SK-N-SH treated with all-trans-retinoic acid at 6 μM for 48 hours (cell line): ENCODE data around the gene NCKAP5.

Source experiments
- ATAC-seq: fragments of 200-7000 bp; cut with Tn5 transposase; 3 replicates; pipeline ENCODE4 v1.9.1; 2020; ENCODE audit warnings: mild to moderate bottlenecking, moderate library complexity
- ARNTL ChIP-seq: fragments of 450-650 bp; formaldehyde crosslinking; IDR thresholded peaks from 2 replicates; pipeline ENCODE4 v1.5.0; 2020; ENCODE audit warnings: low read depth, mild to moderate bottlenecking, moderate library complexity, borderline replicate concordance
- BACH2 ChIP-seq: fragments of 250-450 bp; sonication (Bioruptor Pico); IDR thresholded peaks from 2 replicates; pipeline ENCODE4 v1.9.0; 2021; ENCODE audit warnings: mild to moderate bottlenecking, borderline replicate concordance
- CSDC2 ChIP-seq: fragments of 250-450 bp; sonication (Bioruptor Pico); IDR thresholded peaks from 2 replicates; pipeline ENCODE4 v1.5.0; 2020; ENCODE audit warnings: mild to moderate bottlenecking, moderate library complexity
- ESRRG ChIP-seq: fragments of 250-450 bp; sonication (Bioruptor Pico); IDR thresholded peaks from 2 replicates; pipeline ENCODE4 v1.6.1; 2021; ENCODE audit warnings: mild to moderate bottlenecking
- GLIS3 ChIP-seq: fragments of 250-450 bp; sonication (Bioruptor Pico); IDR thresholded peaks from 2 replicates; pipeline ENCODE4 v1.5.0; 2020; ENCODE audit warnings: mild to moderate bottlenecking, moderate library complexity
- ISL1 ChIP-seq: fragments of 250-450 bp; sonication (Bioruptor Pico); IDR thresholded peaks from 2 replicates; pipeline ENCODE4 v2.1.2; 2022; ENCODE audit warnings: mild to moderate bottlenecking, moderate library complexity
- OSR1 ChIP-seq: fragments of 250-450 bp; sonication (Bioruptor Pico); IDR thresholded peaks from 2 replicates; pipeline ENCODE4 v1.8.0; 2022; ENCODE audit warnings: moderate library complexity, mild to moderate bottlenecking, inconsistent platforms
- PPARA ChIP-seq: fragments of 250-450 bp; sonication (Bioruptor Pico); IDR thresholded peaks from 2 replicates; pipeline ENCODE4 v1.5.0; 2020; ENCODE audit warnings: mild to moderate bottlenecking, borderline replicate concordance
- RARB ChIP-seq: fragments of 250-450 bp; sonication (Bioruptor Pico); IDR thresholded peaks from 2 replicates; pipeline ENCODE4 v1.8.0; 2021; ENCODE audit warnings: mild to moderate bottlenecking, moderate library complexity
- SNAI2 ChIP-seq: fragments of 250-450 bp; sonication (Bioruptor Pico); IDR thresholded peaks from 2 replicates; pipeline ENCODE4 v1.5.0; 2020; ENCODE audit warnings: mild to moderate bottlenecking, moderate library complexity
- TCF4 ChIP-seq: fragments of 250-450 bp; sonication (Bioruptor Pico); IDR thresholded peaks from 2 replicates; pipeline ENCODE4 v1.8.0; 2021; ENCODE audit warnings: mild to moderate bottlenecking, moderate library complexity, borderline replicate concordance
- TOX ChIP-seq: fragments of 250-450 bp; sonication (Bioruptor Pico); IDR thresholded peaks from 2 replicates; pipeline ENCODE4 v1.8.0; 2021; ENCODE audit warnings: mild to moderate bottlenecking, moderate library complexity, borderline replicate concordance
- ZC3H10 ChIP-seq: fragments of 250-450 bp; sonication (Bioruptor Pico); IDR thresholded peaks from 2 replicates; pipeline ENCODE4 v1.5.1; 2021; ENCODE audit warnings: mild to moderate bottlenecking, moderate library complexity
- ZFP3 ChIP-seq: fragments of 250-450 bp; sonication (Bioruptor Pico); IDR thresholded peaks from 2 replicates; pipeline ENCODE4 v1.5.0; 2020; ENCODE audit warnings: mild to moderate bottlenecking, moderate library complexity
- ZNF565 ChIP-seq: fragments of 450-650 bp; formaldehyde crosslinking; conservative IDR thresholded peaks from 2 replicates; pipeline ENCODE4 v1.5.0; 2020; ENCODE audit warnings: low read depth, mild to moderate bottlenecking, moderate library complexity
- ZNF8 ChIP-seq: fragments of 450-650 bp; formaldehyde crosslinking; IDR thresholded peaks from 2 replicates; pipeline ENCODE4 v1.5.0; 2020; ENCODE audit warnings: mild to moderate bottlenecking, moderate library complexity
- TF ChIP-seq, protein P1 (sequence below): fragments of 250-450 bp; sonication (Bioruptor Pico); IDR thresholded peaks from 2 replicates; pipeline ENCODE4 v1.5.0; 2020; ENCODE audit warnings: mild to moderate bottlenecking, moderate library complexity
- TF ChIP-seq, protein P2 (sequence below): fragments of 250-450 bp; sonication (Bioruptor Pico); IDR thresholded peaks from 2 replicates; pipeline ENCODE4 v1.5.1; 2021; ENCODE audit warnings: mild to moderate bottlenecking, moderate library complexity
- TF ChIP-seq, protein P3 (sequence below): fragments of 250-450 bp; sonication (Bioruptor Pico); IDR thresholded peaks from 2 replicates; pipeline ENCODE4 v1.5.1; 2020; ENCODE audit warnings: low read depth, mild to moderate bottlenecking, moderate library complexity
- TF ChIP-seq, protein P4 (sequence below): fragments of 250-450 bp; sonication (Bioruptor Pico); IDR thresholded peaks from 2 replicates; pipeline ENCODE4 v1.8.0; 2021; ENCODE audit warnings: low read depth, mild to moderate bottlenecking, moderate library complexity, borderline replicate concordance
- TF ChIP-seq, protein P5 (sequence below): fragments of 250-450 bp; sonication (Bioruptor Pico); IDR thresholded peaks from 2 replicates; pipeline ENCODE4 v1.8.0; 2020; ENCODE audit warnings: mild to moderate bottlenecking, moderate library complexity, borderline replicate concordance

NCKAP5 gene

DNA sequence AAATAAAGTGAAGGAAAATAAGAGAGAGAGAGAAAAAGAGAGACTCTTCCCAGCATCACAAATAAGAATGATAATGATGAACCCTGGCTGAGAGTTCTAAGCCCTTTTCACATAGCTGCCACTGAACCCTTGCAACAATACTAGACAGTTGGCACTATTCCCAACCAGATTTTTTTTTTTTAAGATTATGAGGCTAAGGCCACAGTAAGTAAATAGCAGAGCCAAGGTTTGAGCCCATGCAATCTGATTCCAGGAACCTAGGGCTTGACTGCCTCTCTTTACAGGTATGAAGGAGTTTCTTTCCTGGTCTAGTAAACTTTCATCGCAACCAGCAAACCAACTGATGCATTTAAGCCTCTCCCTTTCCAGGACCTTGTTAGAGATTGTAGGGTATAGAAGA is 424.6 kb downstream of the NCKAP5 start:
- no peak for ATAC-seq
- TF ChIP-seq, protein P1, sequence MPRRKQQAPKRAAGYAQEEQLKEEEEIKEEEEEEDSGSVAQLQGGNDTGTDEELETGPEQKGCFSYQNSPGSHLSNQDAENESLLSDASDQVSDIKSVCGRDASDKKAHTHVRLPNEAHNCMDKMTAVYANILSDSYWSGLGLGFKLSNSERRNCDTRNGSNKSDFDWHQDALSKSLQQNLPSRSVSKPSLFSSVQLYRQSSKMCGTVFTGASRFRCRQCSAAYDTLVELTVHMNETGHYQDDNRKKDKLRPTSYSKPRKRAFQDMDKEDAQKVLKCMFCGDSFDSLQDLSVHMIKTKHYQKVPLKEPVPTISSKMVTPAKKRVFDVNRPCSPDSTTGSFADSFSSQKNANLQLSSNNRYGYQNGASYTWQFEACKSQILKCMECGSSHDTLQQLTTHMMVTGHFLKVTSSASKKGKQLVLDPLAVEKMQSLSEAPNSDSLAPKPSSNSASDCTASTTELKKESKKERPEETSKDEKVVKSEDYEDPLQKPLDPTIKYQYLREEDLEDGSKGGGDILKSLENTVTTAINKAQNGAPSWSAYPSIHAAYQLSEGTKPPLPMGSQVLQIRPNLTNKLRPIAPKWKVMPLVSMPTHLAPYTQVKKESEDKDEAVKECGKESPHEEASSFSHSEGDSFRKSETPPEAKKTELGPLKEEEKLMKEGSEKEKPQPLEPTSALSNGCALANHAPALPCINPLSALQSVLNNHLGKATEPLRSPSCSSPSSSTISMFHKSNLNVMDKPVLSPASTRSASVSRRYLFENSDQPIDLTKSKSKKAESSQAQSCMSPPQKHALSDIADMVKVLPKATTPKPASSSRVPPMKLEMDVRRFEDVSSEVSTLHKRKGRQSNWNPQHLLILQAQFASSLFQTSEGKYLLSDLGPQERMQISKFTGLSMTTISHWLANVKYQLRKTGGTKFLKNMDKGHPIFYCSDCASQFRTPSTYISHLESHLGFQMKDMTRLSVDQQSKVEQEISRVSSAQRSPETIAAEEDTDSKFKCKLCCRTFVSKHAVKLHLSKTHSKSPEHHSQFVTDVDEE (CRISPR knock-in tag): no peak
- TF ChIP-seq ZNF8 (no peak), ESRRG (CRISPR knock-in tag) (no peak), ZNF565 (CRISPR knock-in tag) (no peak), SNAI2 (CRISPR knock-in tag) (no peak), ZC3H10 (CRISPR knock-in tag) (no peak), OSR1 (CRISPR knock-in tag) (no peak), ZFP3 (no peak), ARNTL (CRISPR knock-in tag) (no peak), RARB (CRISPR knock-in tag) (no peak), BACH2 (CRISPR knock-in tag) (no peak), GLIS3 (CRISPR knock-in tag) (no peak), ISL1 (CRISPR knock-in tag) (no peak), TCF4 (CRISPR knock-in tag) (no peak), PPARA (CRISPR knock-in tag) (no peak)
- TF ChIP-seq, protein P2, sequence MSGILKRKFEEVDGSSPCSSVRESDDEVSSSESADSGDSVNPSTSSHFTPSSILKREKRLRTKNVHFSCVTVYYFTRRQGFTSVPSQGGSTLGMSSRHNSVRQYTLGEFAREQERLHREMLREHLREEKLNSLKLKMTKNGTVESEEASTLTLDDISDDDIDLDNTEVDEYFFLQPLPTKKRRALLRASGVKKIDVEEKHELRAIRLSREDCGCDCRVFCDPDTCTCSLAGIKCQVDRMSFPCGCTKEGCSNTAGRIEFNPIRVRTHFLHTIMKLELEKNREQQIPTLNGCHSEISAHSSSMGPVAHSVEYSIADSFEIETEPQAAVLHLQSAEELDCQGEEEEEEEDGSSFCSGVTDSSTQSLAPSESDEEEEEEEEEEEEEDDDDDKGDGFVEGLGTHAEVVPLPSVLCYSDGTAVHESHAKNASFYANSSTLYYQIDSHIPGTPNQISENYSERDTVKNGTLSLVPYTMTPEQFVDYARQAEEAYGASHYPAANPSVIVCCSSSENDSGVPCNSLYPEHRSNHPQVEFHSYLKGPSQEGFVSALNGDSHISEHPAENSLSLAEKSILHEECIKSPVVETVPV (CRISPR knock-in tag): no peak
- TF ChIP-seq, protein P3, sequence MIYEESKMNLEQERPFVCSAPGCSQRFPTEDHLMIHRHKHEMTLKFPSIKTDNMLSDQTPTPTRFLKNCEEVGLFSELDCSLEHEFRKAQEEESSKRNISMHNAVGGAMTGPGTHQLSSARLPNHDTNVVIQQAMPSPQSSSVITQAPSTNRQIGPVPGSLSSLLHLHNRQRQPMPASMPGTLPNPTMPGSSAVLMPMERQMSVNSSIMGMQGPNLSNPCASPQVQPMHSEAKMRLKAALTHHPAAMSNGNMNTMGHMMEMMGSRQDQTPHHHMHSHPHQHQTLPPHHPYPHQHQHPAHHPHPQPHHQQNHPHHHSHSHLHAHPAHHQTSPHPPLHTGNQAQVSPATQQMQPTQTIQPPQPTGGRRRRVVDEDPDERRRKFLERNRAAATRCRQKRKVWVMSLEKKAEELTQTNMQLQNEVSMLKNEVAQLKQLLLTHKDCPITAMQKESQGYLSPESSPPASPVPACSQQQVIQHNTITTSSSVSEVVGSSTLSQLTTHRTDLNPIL (CRISPR knock-in tag): no peak
- TF ChIP-seq, protein P4, sequence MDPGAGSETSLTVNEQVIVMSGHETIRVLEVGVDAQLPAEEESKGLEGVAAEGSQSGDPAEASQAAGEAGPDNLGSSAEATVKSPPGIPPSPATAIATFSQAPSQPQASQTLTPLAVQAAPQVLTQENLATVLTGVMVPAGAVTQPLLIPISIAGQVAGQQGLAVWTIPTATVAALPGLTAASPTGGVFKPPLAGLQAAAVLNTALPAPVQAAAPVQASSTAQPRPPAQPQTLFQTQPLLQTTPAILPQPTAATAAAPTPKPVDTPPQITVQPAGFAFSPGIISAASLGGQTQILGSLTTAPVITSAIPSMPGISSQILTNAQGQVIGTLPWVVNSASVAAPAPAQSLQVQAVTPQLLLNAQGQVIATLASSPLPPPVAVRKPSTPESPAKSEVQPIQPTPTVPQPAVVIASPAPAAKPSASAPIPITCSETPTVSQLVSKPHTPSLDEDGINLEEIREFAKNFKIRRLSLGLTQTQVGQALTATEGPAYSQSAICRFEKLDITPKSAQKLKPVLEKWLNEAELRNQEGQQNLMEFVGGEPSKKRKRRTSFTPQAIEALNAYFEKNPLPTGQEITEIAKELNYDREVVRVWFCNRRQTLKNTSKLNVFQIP (CRISPR knock-in tag): no peak
- TF ChIP-seq, protein P5, sequence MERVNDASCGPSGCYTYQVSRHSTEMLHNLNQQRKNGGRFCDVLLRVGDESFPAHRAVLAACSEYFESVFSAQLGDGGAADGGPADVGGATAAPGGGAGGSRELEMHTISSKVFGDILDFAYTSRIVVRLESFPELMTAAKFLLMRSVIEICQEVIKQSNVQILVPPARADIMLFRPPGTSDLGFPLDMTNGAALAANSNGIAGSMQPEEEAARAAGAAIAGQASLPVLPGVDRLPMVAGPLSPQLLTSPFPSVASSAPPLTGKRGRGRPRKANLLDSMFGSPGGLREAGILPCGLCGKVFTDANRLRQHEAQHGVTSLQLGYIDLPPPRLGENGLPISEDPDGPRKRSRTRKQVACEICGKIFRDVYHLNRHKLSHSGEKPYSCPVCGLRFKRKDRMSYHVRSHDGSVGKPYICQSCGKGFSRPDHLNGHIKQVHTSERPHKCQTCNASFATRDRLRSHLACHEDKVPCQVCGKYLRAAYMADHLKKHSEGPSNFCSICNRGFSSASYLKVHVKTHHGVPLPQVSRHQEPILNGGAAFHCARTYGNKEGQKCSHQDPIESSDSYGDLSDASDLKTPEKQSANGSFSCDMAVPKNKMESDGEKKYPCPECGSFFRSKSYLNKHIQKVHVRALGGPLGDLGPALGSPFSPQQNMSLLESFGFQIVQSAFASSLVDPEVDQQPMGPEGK: no peak

DNA sequence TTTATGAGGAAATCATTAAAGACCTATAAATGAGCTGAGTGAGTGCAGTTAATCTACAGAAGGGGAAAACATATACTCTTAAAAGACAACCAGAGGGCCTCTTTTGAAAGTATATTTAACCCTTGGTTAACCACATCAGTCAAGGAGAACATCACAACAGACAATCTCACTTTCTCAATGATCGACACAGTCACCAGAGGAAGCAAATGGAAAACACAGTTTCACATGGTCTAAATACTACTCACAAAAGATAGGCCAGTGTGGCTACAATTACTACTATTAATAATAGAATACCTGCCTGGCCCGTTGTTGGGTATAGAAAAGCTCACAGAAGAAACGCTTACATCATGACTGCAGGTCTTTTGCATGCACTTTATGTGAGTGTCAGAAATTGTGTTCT is 426.2 kb downstream of the NCKAP5 start:
- TF ChIP-seq TCF4 (CRISPR knock-in tag) (no peak), ZNF8 (no peak), CSDC2 (CRISPR knock-in tag) (no peak), ARNTL (CRISPR knock-in tag) (no peak)
- ATAC-seq: no peak

DNA sequence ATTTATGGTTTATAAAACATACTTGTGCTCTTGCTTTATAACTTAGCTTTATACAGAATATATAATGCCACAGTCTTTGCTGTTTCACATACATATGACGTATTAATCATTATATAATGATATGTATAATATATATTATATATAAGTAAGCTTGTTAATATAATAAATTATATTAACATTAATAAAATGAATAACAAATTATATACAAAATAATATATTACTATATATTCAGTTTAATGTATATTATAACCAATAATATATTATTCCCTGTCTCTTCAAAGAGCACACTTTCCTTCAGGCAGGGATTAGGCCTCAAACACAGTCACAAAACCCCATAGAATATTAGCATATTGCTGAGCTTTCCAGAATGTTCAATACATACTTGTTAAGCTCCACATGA is 427.6 kb downstream of the NCKAP5 start:
- TF ChIP-seq, protein P4 (CRISPR knock-in tag): no peak
- TF ChIP-seq TOX (CRISPR knock-in tag) (no peak), ISL1 (CRISPR knock-in tag) (no peak), ZC3H10 (CRISPR knock-in tag) (no peak), TCF4 (CRISPR knock-in tag) (no peak), SNAI2 (CRISPR knock-in tag) (no peak), PPARA (CRISPR knock-in tag) (no peak), OSR1 (CRISPR knock-in tag) (no peak), CSDC2 (CRISPR knock-in tag) (no peak), BACH2 (CRISPR knock-in tag) (no peak)
- TF ChIP-seq, protein P5: no peak
- TF ChIP-seq, protein P2 (CRISPR knock-in tag): no peak
- no peak for ATAC-seq
